Osteocyte (in vitro differentiated cells): ENCODE data around the gene RCC2. TPM values are rescaled to one million over a fixed set of nuclear protein-coding genes. Genes with fewer than 3 reads are reported as not detected.
"Not testable (repeated sequence)": the region's sequence is repeated elsewhere in the genome, so short reads cannot be mapped to it uniquely, and the experiment has no call there.

Experiments
- DNase-seq: peaks from one replicate; pipeline ENCODE4 v3.0.0; 2021; ENCODE audit warnings: mixed read lengths; ENCODE audit not compliant: unreplicated experiment; ENCODE audit errors: extremely low spot score
- H3K27ac Mint-ChIP-seq: one replicate; pipeline ENCODE4 v1.8.0; 2021; ENCODE audit warnings: mild to moderate bottlenecking, mixed read lengths; ENCODE audit not compliant: unreplicated experiment
- H3K27me3 Mint-ChIP-seq: one replicate; pipeline ENCODE4 v1.8.0; 2021; ENCODE audit warnings: mixed read lengths; ENCODE audit not compliant: unreplicated experiment
- H3K36me3 Mint-ChIP-seq: one replicate; pipeline ENCODE4 v1.8.0; 2021; ENCODE audit warnings: mixed read lengths; ENCODE audit not compliant: unreplicated experiment
- H3K4me1 Mint-ChIP-seq: one replicate; pipeline ENCODE4 v1.8.0; 2021; ENCODE audit warnings: mixed read lengths; ENCODE audit not compliant: unreplicated experiment
- H3K4me3 Mint-ChIP-seq: one replicate; pipeline ENCODE4 v1.8.0; 2021; ENCODE audit warnings: mild to moderate bottlenecking, moderate library complexity, mixed read lengths; ENCODE audit not compliant: unreplicated experiment
- H3K9me3 Mint-ChIP-seq: one replicate; pipeline ENCODE4 v1.8.0; 2021; ENCODE audit warnings: mixed read lengths; ENCODE audit not compliant: unreplicated experiment
- total RNA-seq: library from RNA; stranded (reverse); gene quantifications from 2 replicates; pipeline ENCODE4 v1.2.1, GENCODE V29; 2021
- TF ChIP-seq, protein P1 (sequence below): fragments of 200-600 bp; sonication (generic); IDR thresholded peaks from 2 replicates; pipeline ENCODE4 v1.5.0; 2021; ENCODE audit warnings: antibody characterized with exemption, mild to moderate bottlenecking, moderate library complexity

Gene RCC2
- total RNA-seq, 1 donor from 2014 or later: 102 TPM

DNA sequence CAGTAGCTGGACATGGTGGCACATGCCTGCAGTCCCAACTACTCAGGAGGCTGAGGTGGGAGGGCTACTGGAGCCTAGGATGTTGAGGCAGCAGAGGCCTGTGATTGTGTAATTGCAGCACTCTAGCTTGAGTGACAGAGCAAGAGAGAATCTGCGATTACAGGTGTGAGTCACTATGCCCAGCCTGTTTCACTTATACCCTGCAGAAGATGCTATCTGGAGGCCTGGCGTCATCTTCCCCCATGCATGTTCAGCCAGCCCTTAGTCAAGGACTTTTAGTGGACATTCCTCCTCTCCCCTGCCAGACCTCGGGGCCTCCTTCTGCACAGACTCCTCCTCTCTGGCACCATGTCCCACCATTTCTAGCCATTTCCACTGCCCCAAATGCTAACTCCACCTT is 36.3 kb upstream of the RCC2 start:
- Mint-ChIP-seq H3K9me3 (no peaks in the 10 kb centered on the region), H3K27me3 (peaks cover 6% of the 10 kb centered on the region), H3K4me1 (no peaks in the 10 kb centered on the region), H3K36me3 (no peaks in the 10 kb centered on the region), H3K27ac (no peak overlapping the region), H3K4me3 (no peak overlapping the region)
- TF ChIP-seq, protein P1, sequence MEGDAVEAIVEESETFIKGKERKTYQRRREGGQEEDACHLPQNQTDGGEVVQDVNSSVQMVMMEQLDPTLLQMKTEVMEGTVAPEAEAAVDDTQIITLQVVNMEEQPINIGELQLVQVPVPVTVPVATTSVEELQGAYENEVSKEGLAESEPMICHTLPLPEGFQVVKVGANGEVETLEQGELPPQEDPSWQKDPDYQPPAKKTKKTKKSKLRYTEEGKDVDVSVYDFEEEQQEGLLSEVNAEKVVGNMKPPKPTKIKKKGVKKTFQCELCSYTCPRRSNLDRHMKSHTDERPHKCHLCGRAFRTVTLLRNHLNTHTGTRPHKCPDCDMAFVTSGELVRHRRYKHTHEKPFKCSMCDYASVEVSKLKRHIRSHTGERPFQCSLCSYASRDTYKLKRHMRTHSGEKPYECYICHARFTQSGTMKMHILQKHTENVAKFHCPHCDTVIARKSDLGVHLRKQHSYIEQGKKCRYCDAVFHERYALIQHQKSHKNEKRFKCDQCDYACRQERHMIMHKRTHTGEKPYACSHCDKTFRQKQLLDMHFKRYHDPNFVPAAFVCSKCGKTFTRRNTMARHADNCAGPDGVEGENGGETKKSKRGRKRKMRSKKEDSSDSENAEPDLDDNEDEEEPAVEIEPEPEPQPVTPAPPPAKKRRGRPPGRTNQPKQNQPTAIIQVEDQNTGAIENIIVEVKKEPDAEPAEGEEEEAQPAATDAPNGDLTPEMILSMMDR: no peak
- DNase-seq: no peak

DNA sequence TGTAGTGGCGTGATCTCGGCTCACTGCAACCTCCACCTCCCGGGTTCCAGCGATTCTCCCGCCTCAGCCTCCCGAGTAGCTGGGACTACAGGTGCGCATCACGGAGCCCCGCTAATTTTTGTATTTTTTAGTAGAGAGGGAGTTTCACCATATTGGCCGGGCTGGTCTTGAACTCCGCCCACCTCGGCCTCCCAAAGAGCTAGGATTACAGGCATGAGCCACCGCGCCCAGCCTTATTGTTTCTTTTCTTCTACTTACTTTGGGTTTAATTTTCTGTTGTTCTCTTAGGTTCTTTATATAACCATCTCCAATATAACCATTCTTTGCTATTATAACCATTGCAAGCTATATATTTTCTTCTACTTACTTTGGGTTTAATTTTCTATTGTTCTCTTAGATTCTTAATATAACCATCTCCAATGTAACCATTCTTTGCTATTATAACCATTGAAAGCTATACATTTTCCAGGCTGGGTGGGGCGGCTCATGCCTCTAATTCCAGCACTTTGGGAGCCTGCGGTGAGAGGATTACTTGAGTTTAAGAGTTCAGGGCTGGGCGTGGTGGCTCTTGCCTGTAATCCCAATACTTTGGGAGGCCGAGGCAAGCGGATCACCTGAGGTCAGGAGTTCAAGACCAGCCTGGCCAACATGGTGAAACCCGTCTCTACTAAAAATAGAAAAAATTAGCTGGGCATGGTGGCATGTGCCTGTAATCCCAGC is 35.5 kb upstream of the RCC2 start:
- not testable (repeated sequence) for H3K27ac Mint-ChIP-seq

DNA sequence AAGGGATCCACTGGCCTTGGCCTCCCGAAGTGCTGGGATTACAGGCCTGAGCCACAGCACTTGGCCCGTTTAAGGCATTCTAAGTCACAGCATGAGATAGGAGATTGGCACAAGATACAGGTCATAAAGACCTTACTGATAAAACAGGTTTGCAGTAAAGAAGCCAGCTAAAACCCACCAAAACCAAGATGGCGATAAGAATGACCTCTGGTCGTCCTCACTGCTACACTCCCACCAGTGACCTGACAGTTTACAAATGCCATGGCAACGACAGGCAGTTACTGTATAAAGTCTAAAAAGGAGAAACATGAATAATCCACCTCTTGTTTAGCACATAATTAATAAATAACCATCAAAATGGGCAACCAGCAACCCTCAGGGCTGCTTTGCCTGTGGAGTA is 33.3 kb upstream of the RCC2 start:
- H3K27me3 Mint-ChIP-seq: peaks cover 13% of the 10 kb centered on the region
- DNase-seq: no peak
- no peak overlapping the region for H3K27ac Mint-ChIP-seq
- TF ChIP-seq, protein P1: no peak
- no peak overlapping the region for H3K4me3 Mint-ChIP-seq
- H3K9me3 Mint-ChIP-seq: no peaks in the 10 kb centered on the region
- no peaks in the 10 kb centered on the region for H3K36me3 Mint-ChIP-seq
- no peaks in the 10 kb centered on the region for H3K4me1 Mint-ChIP-seq

More for the DNA sequence above, 35.5 kb upstream of the RCC2 start:
- H3K4me3 Mint-ChIP-seq, H3K4me1 Mint-ChIP-seq, H3K9me3 Mint-ChIP-seq, DNase-seq, H3K36me3 Mint-ChIP-seq: not testable (repeated sequence)
- peaks cover 13% of the 10 kb centered on the region for H3K27me3 Mint-ChIP-seq

DNA sequence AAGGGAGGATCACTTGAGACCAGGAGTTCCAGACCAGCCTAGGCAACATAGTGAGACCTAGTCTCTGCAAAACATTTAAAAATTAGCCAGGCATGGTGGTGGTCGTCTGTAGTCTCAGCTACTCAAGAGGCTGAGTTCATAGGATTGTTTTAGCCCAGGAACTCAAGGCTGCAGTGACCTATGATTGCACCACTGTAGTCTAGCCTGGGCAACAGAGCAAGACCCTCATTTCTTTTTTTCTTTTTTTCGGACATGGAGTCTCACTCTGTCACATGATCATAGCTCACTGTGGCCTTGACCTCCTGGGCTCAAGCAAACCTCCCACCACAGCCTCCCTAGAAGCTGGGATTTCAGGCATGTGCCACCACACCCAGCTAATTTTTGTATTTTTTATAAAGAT is 31.9 kb upstream of the RCC2 start:
- DNase-seq: no peak
- Mint-ChIP-seq H3K27ac (no peak overlapping the region), H3K4me3 (no peak overlapping the region), H3K36me3 (no peaks in the 10 kb centered on the region), H3K4me1 (no peaks in the 10 kb centered on the region), H3K27me3 (peaks cover 13% of the 10 kb centered on the region), H3K9me3 (no peaks in the 10 kb centered on the region)
- TF ChIP-seq, protein P1: no peak

DNA sequence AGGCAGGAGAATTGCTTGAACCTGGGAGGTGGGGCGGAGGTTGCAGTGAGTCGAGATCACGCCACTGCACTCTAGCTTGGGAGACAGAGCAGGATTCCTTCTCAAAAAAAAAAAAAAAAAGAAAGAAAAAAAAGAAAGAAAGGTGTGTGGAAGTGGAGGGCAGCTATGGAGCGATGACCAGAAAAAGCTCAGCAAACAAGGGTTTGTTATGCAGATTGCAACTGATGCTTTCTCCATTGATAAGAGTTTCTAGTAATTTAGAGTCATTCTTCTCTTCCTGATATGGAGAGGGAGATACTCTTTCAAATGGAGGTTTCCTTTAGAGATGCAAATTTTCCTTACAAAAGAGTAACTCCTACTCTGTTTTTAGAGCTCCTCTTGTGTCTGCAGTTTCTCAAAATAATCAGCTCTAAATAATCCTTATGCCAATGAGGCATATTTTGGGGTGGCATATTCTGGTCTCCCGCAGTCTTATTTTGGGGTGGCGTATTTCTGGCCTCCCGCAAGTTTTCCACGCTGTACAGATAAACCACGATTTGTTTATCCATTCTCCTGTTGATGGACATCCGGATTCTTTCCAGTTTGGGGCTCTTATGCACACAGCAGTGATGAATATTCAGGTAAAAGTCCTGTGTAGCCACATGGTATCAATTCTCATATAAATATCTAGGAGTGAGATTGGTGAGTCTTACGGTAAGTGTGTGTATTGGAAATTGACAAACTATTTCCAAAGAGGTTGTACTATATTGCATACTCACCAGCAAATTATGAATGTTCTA is 30.7 kb upstream of the RCC2 start:
- no peak for DNase-seq
- Mint-ChIP-seq H3K36me3 (no peaks in the 10 kb centered on the region), H3K4me1 (no peaks in the 10 kb centered on the region), H3K4me3 (no peak overlapping the region), H3K27ac (no peak overlapping the region), H3K27me3 (peaks cover 14% of the 10 kb centered on the region), H3K9me3 (no peaks in the 10 kb centered on the region)
- TF ChIP-seq, protein P1: no peak

DNA sequence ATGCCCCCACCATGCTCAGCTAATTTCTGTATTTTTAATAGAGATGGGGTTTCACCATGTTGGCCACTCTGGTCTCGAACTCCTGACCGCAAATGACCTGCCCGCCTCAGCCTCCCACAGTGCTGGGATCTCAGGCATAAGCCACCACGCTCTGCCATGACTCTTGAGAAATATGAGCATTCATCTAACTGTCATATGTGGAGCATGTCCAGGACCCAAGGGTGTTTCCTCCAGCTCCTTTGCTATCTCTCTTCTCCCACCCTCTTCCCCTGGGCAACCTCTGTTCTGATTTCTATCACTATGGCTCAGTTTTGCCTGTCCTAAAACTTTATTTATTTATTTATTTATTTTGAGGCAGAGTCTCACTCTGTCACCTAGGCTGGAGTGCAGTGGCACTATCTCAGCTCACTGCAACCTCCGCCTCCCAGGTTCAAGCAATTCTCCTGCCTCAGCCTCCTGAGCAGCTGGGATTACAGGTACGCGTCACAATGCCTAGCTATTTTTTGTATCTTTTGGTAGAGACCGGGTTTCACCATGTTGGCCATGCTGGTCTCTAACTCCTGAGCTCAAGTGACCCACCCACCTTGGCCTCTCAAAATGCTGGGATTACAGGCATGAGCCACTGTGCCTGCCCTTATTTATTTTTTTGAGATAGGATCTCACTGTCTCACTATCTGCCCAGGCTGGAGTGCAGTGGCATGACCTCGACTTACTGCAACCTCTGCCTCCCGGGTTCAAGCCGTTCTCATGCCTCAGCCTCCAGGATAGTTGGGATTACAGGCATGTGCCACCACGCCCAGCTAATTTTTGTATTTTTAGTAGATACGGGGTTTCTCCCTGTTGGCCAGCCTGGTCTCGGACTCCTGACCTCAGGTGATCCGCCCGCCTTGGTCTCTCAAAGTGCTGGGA is 29.1 kb upstream of the RCC2 start:
- not testable (repeated sequence) for H3K36me3 Mint-ChIP-seq, DNase-seq, H3K27ac Mint-ChIP-seq, H3K9me3 Mint-ChIP-seq, H3K4me1 Mint-ChIP-seq, H3K4me3 Mint-ChIP-seq
- H3K27me3 Mint-ChIP-seq: peaks cover 19% of the 10 kb centered on the region
